Measurements from ENCODE around the gene PDLIM5.

- TF ChIP-seq, protein P1, sequence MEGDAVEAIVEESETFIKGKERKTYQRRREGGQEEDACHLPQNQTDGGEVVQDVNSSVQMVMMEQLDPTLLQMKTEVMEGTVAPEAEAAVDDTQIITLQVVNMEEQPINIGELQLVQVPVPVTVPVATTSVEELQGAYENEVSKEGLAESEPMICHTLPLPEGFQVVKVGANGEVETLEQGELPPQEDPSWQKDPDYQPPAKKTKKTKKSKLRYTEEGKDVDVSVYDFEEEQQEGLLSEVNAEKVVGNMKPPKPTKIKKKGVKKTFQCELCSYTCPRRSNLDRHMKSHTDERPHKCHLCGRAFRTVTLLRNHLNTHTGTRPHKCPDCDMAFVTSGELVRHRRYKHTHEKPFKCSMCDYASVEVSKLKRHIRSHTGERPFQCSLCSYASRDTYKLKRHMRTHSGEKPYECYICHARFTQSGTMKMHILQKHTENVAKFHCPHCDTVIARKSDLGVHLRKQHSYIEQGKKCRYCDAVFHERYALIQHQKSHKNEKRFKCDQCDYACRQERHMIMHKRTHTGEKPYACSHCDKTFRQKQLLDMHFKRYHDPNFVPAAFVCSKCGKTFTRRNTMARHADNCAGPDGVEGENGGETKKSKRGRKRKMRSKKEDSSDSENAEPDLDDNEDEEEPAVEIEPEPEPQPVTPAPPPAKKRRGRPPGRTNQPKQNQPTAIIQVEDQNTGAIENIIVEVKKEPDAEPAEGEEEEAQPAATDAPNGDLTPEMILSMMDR (optimal IDR thresholded peaks at IDR 0.05 in 1 of 3, IDR thresholded peaks at IDR 0.05 in 1 of 3, conservative IDR thresholded peaks at IDR 0.05 in 1 of 3; ENCODE audit: extremely low read depth in 1 of 3, insufficient read depth in 2 of 3, low read length in 3 of 3) = no peak
- no peak for TF ChIP-seq EZH2 (IDR thresholded peaks at IDR 0.05; ENCODE audit: low read length)
These were observed 122.3 kb downstream of the PDLIM5 start for GRCh38 chr4:94574050-94574449.
